ENCODE results near the gene CENPN. TPM values are rescaled to one million over a fixed set of nuclear protein-coding genes. Genes with fewer than 3 reads are reported as not detected.

Gene CENPN
- total RNA-seq, 2 donors from 2014 or later, result 1.3 to 4.3 TPM

GRCh38 chr16:80966617-80967016 lies 40.4 kb upstream of the CENPN start:
- H3K9me3 ChIP-seq, result no peaks in the 10 kb centered on the region
- ATAC-seq, result no peak
- no peak for TF ChIP-seq CTCF (IDR thresholded peaks at IDR 0.05)
- TF ChIP-seq POLR2A (IDR thresholded peaks at IDR 0.05), result no peak
- no peak overlapping the region for H3K4me3 ChIP-seq
- no peaks in the 10 kb centered on the region for H3K4me1 ChIP-seq
- no peak overlapping the region for H3K27ac ChIP-seq
- DNase-seq, result no peak
- intact Hi-C loops (cut with DNase I), result no loop called here
- H3K36me3 ChIP-seq (replicated peaks in 1 of 2; ENCODE audit: insufficient read depth in 1 of 2, low read depth in 2 of 2), result no peaks in the 10 kb centered on the region
- no peaks in the 10 kb centered on the region for H3K27me3 ChIP-seq
- 92% methylated on average over 4 of the region's 4 CpGs for WGBS, 2 donors

GRCh38 chr16:80968386-80969113 lies 38.5 kb upstream of the CENPN start:
- H3K4me1 ChIP-seq, result no peaks in the 10 kb centered on the region
- H3K9me3 ChIP-seq, result no peaks in the 10 kb centered on the region
- H3K27ac ChIP-seq, result peak overlapping the region in 1 of 4 donors; percentile 29
- H3K36me3 ChIP-seq (replicated peaks in 1 of 2; ENCODE audit: insufficient read depth in 1 of 2, low read depth in 2 of 2), result no peaks in the 10 kb centered on the region
- WGBS, 2 donors, result 71 to 74% methylated on average over 4 of the region's 4 CpGs
- DNase-seq (no peak), ATAC-seq (peak; percentile 33)
- intact Hi-C loops (cut with DNase I), result no loop called here
- no peaks in the 10 kb centered on the region for H3K27me3 ChIP-seq
- no peak overlapping the region for H3K4me3 ChIP-seq
- peak in 3 of 7 experiments; percentile 7 to 26 (median 18) for TF ChIP-seq CTCF (IDR thresholded peaks at IDR 0.05)
- no peak for TF ChIP-seq POLR2A (IDR thresholded peaks at IDR 0.05)

GRCh38 chr16:80969114-80969484 lies 37.9 kb upstream of the CENPN start:
- TF ChIP-seq CTCF (IDR thresholded peaks at IDR 0.05) (no peak), POLR2A (IDR thresholded peaks at IDR 0.05) (no peak)
- H3K4me1 ChIP-seq, result no peaks in the 10 kb centered on the region
- H3K4me3 ChIP-seq, result no peak overlapping the region
- ATAC-seq (no peak), DNase-seq (no peak)
- H3K27ac ChIP-seq, result peak overlapping the region in 1 of 4 donors; percentile 29
- 85 to 94% methylated on average over 3 of the region's 3 CpGs for WGBS, 2 donors
- no peaks in the 10 kb centered on the region for H3K27me3 ChIP-seq
- H3K36me3 ChIP-seq (replicated peaks in 1 of 2; ENCODE audit: insufficient read depth in 1 of 2, low read depth in 2 of 2), result no peaks in the 10 kb centered on the region
- no peaks in the 10 kb centered on the region for H3K9me3 ChIP-seq
- intact Hi-C loops (cut with DNase I), result no loop called here

GRCh38 chr16:80971819-80972218 lies 35.2 kb upstream of the CENPN start:
- Histone ChIP-seq H3K27ac (no peak overlapping the region), H3K4me3 (no peak overlapping the region), H3K27me3 (no peaks in the 10 kb centered on the region), H3K4me1 (peaks cover 10% of the 10 kb centered on the region), H3K9me3 (no peaks in the 10 kb centered on the region), H3K36me3 (replicated peaks in 1 of 2; ENCODE audit: insufficient read depth in 1 of 2, low read depth in 2 of 2) (no peaks in the 10 kb centered on the region)
- ATAC-seq (no peak), DNase-seq (no peak)
- intact Hi-C loops (cut with DNase I), result no loop called here
- 79 to 84% methylated on average over 2 of the region's 2 CpGs for WGBS, 2 donors
- TF ChIP-seq CTCF (IDR thresholded peaks at IDR 0.05) (no peak), POLR2A (IDR thresholded peaks at IDR 0.05) (no peak)

- WGBS, 2 donors, result 80 to 91% methylated on average over 4 of the region's 4 CpGs
- ATAC-seq, result no peak
- Histone ChIP-seq H3K27me3 (no peaks in the 10 kb centered on the region), H3K4me3 (no peak overlapping the region), H3K4me1 (peaks cover 10% of the 10 kb centered on the region), H3K9me3 (no peaks in the 10 kb centered on the region), H3K36me3 (replicated peaks in 1 of 2; ENCODE audit: insufficient read depth in 1 of 2, low read depth in 2 of 2) (no peaks in the 10 kb centered on the region), H3K27ac (no peak overlapping the region)
- DNase-seq, result no peak
- intact Hi-C loops (cut with DNase I), result no loop called here
- no peak for TF ChIP-seq POLR2A (IDR thresholded peaks at IDR 0.05)
- no peak for TF ChIP-seq CTCF (IDR thresholded peaks at IDR 0.05)
Observed at GRCh38 chr16:80972611-80973010, 34.4 kb upstream of the CENPN start.

All from body of pancreas (tissue), 4 donors.